Spleen (tissue), 11 donors: ENCODE measurements around the gene ACSM3. TPM values are rescaled to one million over a fixed set of nuclear protein-coding genes. Genes with fewer than 3 reads are reported as not detected.
"Not testable (repeated sequence)": the region's sequence is repeated elsewhere in the genome, so short reads cannot be mapped to it uniquely, and the experiment has no call there.

Source experiments
- DNase-seq: peaks from one replicate; pipeline ENCODE4 v3.0.0-alpha.2; 2020
- H3K27ac ChIP-seq, 8 donors: fragments of 200-600 bp; sonication (generic) in 7 of 8; 1 replicate in 4 of 8; 2 replicates in 4 of 8; pipeline versions ENCODE4 v1.5.0 to v1.8.0; 2016 to 2021; ENCODE audit warnings: inconsistent platforms in 4 of 8, mild to moderate bottlenecking in 4 of 8, moderate library complexity in 1 of 8
- H3K27me3 ChIP-seq, 7 donors: fragments of 200-600 bp; sonication (generic) in 6 of 7; replicated peaks in 1 of 7; 1 replicate in 4 of 7; 2 replicates in 3 of 7; pipeline versions ENCODE4 v1.5.0 to v1.8.0; 2016 to 2021; ENCODE audit warnings: inconsistent platforms in 3 of 7, mild to moderate bottlenecking in 1 of 7
- H3K36me3 ChIP-seq, 6 donors: fragments of 200-600 bp; sonication (generic) in 5 of 6; 1 replicate in 4 of 6; 2 replicates in 2 of 6; pipeline versions ENCODE4 v1.5.0 to v1.8.0; 2016 to 2021; ENCODE audit warnings: inconsistent platforms in 2 of 6
- H3K4me1 ChIP-seq, 6 donors: fragments of 200-600 bp; sonication (generic) in 5 of 6; 1 replicate in 3 of 6; 2 replicates in 3 of 6; pipeline versions ENCODE4 v1.5.0 to v1.8.0; 2016 to 2021; ENCODE audit warnings: inconsistent platforms in 3 of 6
- H3K4me3 ChIP-seq, 8 donors: fragments of 200-600 bp; sonication (generic) in 7 of 8; 1 replicate in 4 of 8; 2 replicates in 4 of 8; pipeline versions ENCODE4 v1.5.0 to v1.8.0; 2016 to 2021; ENCODE audit warnings: inconsistent platforms in 4 of 8, mild to moderate bottlenecking in 4 of 8, moderate library complexity in 2 of 8
- H3K9me3 ChIP-seq, 8 donors: fragments of 200-600 bp; sonication (generic) in 7 of 8; 1 replicate in 4 of 8; 2 replicates in 4 of 8; pipeline versions ENCODE4 v1.5.0 to v1.8.0; 2016 to 2021; ENCODE audit warnings: inconsistent platforms in 4 of 8
- POLR2A ChIP-seq, 3 donors: fragments of 450-650 bp; IDR thresholded peaks; one replicate each; pipeline ENCODE4 v1.5.1; 2017; ENCODE audit warnings: antibody characterized with exemption in 3 of 3, mild to moderate bottlenecking in 1 of 3
- POLR2AphosphoS5 ChIP-seq, 3 donors: sonication (generic); formaldehyde crosslinking; IDR thresholded peaks; one replicate each; pipeline ENCODE4 v1.5.1; 2017; ENCODE audit warnings: antibody characterized with exemption in 3 of 3
- WGBS, 5 donors: extraction: QIAGEN DNeasy Blood & Tissue Kit in 3 of 5; methylation state at CpG; one replicate each; pipeline versions ENCODE4 v1.1.5 to v1.1.7; 2013 to 2018; 5-methylcytosine and 5-hydroxymethylcytosine counted together
- intact Hi-C: fragments of 100-400 bp; cut with DNase I; formaldehyde crosslinking; loops from one replicate; pipeline ENCODE4 v1.15.0; 2023; ENCODE audit warnings: low total_unique reads
- polyA plus RNA-seq, 3 donors: library from polyadenylated mRNA; stranded (reverse); fragments of 200-250 nt; gene quantifications; one replicate each; pipeline ENCODE4 v1.2.1, GENCODE V29; 2013
- total RNA-seq, 7 donors: library from RNA; depleted of rRNA in 3 of 7; stranded (reverse); fragments of >200 nt in 3 of 7; fragmentation: NEBNext Ultra II Directional in 4 of 7; extraction: Animal tissue kit (Norgen Biotek cat#: 25700) in 4 of 7; gene quantifications; one replicate each; pipeline versions ENCODE4 v1.1.0 to v1.2.1, GENCODE V29; 2016 to 2021
- TF ChIP-seq, protein P1 (sequence below), 11 experiments: fragments of 200-600 bp in 7 of 11; fragments of 450-650 bp in 4 of 11; sonication (generic) in 4 of 11; IDR thresholded peaks in 8 of 11; conservative IDR thresholded peaks in 3 of 11; 1 replicate in 7 of 11; 2 replicates in 4 of 11; pipeline versions ENCODE4 v1.4.0 to v1.8.0; 2016 to 2021; ENCODE audit warnings: antibody characterized with exemption in 11 of 11, inconsistent platforms in 4 of 11, mild to moderate bottlenecking in 1 of 11
- donor health status: healthy with polysubstance abuse.
- donor health status: DM: no; HTN: no; CAD: no; lungs with moderate emphysema.
- donor health status: DM: no; HTN: no; CAD: no.
- donor health status: Bipolar disorder and iron deficiency.
- donor health status: healthy.
- donor health status: DM: no; HTN: no; CAD: no.
- donor health status: DM: yes; HTN: yes; CAD: no.

The ACSM3 gene
- total and polyA plus RNA-seq, 10 donors: 2.6 to 9.0 (median 4.2) TPM

DNA sequence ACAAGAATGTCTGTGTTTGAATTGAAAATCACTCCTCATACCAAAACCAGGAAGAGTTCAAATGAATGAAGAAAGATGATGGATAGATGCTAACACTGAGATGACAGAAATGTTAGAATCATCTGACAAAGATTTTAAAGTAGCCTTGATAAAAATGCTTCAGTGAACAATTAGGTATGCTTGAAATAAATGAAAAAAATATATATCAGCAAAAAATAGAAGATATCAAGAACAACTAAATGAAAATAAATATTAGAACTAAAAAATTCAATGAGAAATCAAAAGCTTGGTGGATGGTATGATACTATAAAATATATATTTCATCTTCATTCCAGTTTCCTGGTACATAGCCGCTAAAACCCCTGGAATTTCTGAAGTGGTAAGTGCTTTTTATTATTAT lies 8.6 kb upstream of the ACSM3 start:
- no peak for TF ChIP-seq POLR2A (IDR thresholded peaks at IDR 0.05)
- TF ChIP-seq, protein P1, sequence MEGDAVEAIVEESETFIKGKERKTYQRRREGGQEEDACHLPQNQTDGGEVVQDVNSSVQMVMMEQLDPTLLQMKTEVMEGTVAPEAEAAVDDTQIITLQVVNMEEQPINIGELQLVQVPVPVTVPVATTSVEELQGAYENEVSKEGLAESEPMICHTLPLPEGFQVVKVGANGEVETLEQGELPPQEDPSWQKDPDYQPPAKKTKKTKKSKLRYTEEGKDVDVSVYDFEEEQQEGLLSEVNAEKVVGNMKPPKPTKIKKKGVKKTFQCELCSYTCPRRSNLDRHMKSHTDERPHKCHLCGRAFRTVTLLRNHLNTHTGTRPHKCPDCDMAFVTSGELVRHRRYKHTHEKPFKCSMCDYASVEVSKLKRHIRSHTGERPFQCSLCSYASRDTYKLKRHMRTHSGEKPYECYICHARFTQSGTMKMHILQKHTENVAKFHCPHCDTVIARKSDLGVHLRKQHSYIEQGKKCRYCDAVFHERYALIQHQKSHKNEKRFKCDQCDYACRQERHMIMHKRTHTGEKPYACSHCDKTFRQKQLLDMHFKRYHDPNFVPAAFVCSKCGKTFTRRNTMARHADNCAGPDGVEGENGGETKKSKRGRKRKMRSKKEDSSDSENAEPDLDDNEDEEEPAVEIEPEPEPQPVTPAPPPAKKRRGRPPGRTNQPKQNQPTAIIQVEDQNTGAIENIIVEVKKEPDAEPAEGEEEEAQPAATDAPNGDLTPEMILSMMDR (IDR thresholded peaks at IDR 0.05 in 8 of 11, conservative IDR thresholded peaks at IDR 0.05 in 3 of 11): no peak
- TF ChIP-seq POLR2AphosphoS5 (IDR thresholded peaks at IDR 0.05): no peak
- Histone ChIP-seq H3K36me3 (no peaks in the 10 kb centered on the region), H3K9me3 (peaks cover 0 to 13% (median 0%) of the 10 kb centered on the region in 8 donors), H3K4me1 (no peaks in the 10 kb centered on the region), H3K27me3 (no peaks in the 10 kb centered on the region), H3K4me3 (no peak overlapping the region), H3K27ac (no peak overlapping the region)
- DNase-seq: no peak
- intact Hi-C loops: no loop called here
- 87 to 98% (median 91%) methylated on average over 1 of the region's 1 CpG for WGBS, 5 donors

DNA sequence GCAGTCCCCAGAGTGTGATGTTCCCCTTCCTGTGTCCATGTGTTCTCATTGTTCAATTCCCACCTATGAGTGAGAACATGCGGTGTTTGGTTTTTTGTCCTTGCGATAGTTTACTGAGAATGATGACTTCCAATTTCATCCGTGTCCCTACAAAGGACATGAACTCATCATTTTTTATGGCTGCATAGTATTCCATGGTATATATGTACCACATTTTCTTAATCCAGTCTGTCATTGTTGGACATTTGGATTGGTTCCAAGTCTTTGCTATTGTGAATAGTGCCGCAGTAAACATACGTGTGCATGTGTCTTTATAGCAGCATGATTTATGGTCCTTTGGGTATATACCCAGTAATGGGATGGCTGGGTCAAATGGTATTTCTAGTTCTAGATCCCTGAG lies 8.0 kb upstream of the ACSM3 start:
- H3K27ac ChIP-seq, H3K4me3 ChIP-seq, H3K27me3 ChIP-seq, H3K4me1 ChIP-seq, intact Hi-C loops, DNase-seq, H3K36me3 ChIP-seq: not testable (repeated sequence)
- 95 to 100% (median 97%) methylated on average over 2 to 3 of the region's 5 CpGs for WGBS, 5 donors
- H3K9me3 ChIP-seq: peaks cover 0 to 18% (median 0%) of the 10 kb centered on the region in 8 donors

DNA sequence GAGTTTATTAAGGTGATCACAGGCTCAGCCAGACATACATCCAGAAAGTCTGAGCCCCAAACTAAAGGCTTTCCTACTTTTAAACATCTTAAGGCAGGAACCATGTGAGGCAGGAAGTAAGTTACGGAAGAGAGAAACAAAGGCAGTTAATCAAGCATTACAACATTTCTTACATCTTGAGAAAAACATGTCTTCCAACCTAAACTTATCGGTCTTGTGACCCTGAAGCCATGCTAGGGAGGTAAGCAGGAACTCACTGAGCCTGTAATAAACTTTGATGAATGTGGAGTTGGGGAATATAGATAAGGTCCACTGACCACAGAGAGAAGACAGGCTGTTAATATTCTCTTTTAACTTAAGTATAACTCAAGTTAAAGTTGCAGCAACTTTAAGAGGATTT lies 3.5 kb upstream of the ACSM3 start:
- no peak for DNase-seq
- H3K4me1 ChIP-seq: peaks cover 0 to 23% (median 13%) of the 10 kb centered on the region in 6 donors
- H3K27me3 ChIP-seq: no peaks in the 10 kb centered on the region
- WGBS, 5 donors: 49 to 71% (median 68%) methylated on average over 2 of the region's 2 CpGs
- peaks cover 0 to 14% (median 0%) of the 10 kb centered on the region in 8 donors for H3K9me3 ChIP-seq
- no peak overlapping the region for H3K27ac ChIP-seq
- intact Hi-C loops: no loop called here
- no peak for TF ChIP-seq POLR2A (IDR thresholded peaks at IDR 0.05)
- TF ChIP-seq, protein P1 (IDR thresholded peaks at IDR 0.05 in 8 of 11, conservative IDR thresholded peaks at IDR 0.05 in 3 of 11): no peak
- TF ChIP-seq POLR2AphosphoS5 (IDR thresholded peaks at IDR 0.05): no peak
- no peaks in the 10 kb centered on the region for H3K36me3 ChIP-seq
- H3K4me3 ChIP-seq: no peak overlapping the region

DNA sequence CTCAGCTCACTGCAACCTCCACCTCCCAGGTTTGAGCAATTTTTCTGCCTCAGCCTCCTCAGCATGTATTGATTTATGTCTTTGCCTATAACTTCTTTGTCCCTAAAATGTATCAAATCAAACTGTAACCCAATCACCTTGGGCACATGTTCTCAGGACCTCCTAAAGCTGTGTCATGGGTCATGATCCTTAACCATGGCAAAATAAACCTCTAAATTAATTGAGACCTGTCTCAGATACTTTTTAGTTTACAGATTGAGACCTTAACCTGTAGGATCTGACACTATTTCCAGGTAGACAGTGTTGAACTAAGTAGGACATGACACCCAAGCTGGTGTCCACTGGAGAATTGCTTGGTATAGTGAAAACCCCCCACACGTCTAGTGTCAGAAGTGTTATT lies 2.6 kb upstream of the ACSM3 start:
- intact Hi-C loops: no loop called here

More for the DNA sequence above, 2.6 kb upstream of the ACSM3 start:
- no peak overlapping the region for H3K27ac ChIP-seq
- TF ChIP-seq, protein P1 (IDR thresholded peaks at IDR 0.05 in 8 of 11, conservative IDR thresholded peaks at IDR 0.05 in 3 of 11): no peak
- TF ChIP-seq POLR2A (IDR thresholded peaks at IDR 0.05): no peak
- TF ChIP-seq POLR2AphosphoS5 (IDR thresholded peaks at IDR 0.05): no peak
- H3K36me3 ChIP-seq: no peaks in the 10 kb centered on the region
- DNase-seq: no peak
- no peak overlapping the region for H3K4me3 ChIP-seq
- 67 to 96% (median 91%) methylated on average over 1 of the region's 1 CpG for WGBS, 5 donors
- peaks cover 0 to 23% (median 13%) of the 10 kb centered on the region in 6 donors for H3K4me1 ChIP-seq
- no peaks in the 10 kb centered on the region for H3K27me3 ChIP-seq
- H3K9me3 ChIP-seq: peaks cover 0 to 14% (median 0%) of the 10 kb centered on the region in 8 donors
